IPS-20b (cell line): ENCODE results near the gene LMAN2.
"Not testable (repeated sequence)": the region's sequence is repeated elsewhere in the genome, so short reads cannot be mapped to it uniquely, and the experiment has no call there.

Experiments
- H3K27ac ChIP-seq: one replicate; pipeline ENCODE4 v1.5.1; 2013; ENCODE audit warnings: low read length
- H3K27me3 ChIP-seq: 2 replicates; pipeline ENCODE4 v1.6.1; 2013; ENCODE audit warnings: mild to moderate bottlenecking, low read length, inconsistent platforms; ENCODE audit not compliant: insufficient read depth
- H3K36me3 ChIP-seq: 2 replicates; pipeline ENCODE4 v1.6.1; 2013; ENCODE audit warnings: low read depth, mild to moderate bottlenecking, inconsistent platforms, low read length, moderate library complexity; ENCODE audit not compliant: insufficient read depth
- H3K4me1 ChIP-seq: 2 replicates; pipeline ENCODE4 v1.6.1; 2013; ENCODE audit warnings: mild to moderate bottlenecking, control low read depth, inconsistent platforms, low read length, moderate library complexity; ENCODE audit not compliant: insufficient read depth
- H3K4me3 ChIP-seq: 2 replicates; pipeline ENCODE4 v1.5.1; 2013; ENCODE audit warnings: mild to moderate bottlenecking, low read length, inconsistent platforms
- H3K9ac ChIP-seq: 2 replicates; pipeline ENCODE4 v1.6.1; 2013; ENCODE audit warnings: low read depth, mild to moderate bottlenecking, inconsistent platforms, low read length, moderate library complexity
- H3K9me3 ChIP-seq: 2 replicates; pipeline ENCODE4 v1.6.1; 2013; ENCODE audit warnings: mild to moderate bottlenecking, low read depth, low read length, inconsistent platforms; ENCODE audit not compliant: insufficient read depth

Gene LMAN2

DNA sequence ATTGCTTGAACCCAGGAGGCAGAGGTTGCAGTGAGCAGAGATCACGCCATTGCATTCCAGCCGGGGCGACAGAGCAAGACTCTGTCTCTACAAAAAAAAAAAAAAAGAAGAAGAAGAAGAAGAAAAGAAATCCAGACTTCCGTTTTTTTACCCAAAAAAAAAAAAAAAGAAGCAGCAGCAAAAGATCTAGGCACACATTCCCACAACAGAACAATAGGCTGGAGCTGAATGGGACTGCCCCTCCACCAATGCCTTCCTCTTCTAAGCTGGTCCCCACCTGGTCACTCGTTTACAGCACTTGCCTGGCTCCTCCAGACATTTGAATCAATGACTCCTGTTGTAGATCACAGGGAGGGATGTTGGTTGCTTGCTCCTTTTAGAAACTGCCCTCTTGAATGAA, 1.6 kb upstream of the LMAN2 start:
- no peak overlapping the region for H3K9ac ChIP-seq
- H3K27ac ChIP-seq, result no peak overlapping the region
- peaks cover 7% of the 10 kb centered on the region for H3K4me1 ChIP-seq
- no peaks in the 10 kb centered on the region for H3K9me3 ChIP-seq
- H3K36me3 ChIP-seq, result 0 out of 2 replicates have a peak, but pooled peaks cover 4% of the 10 kb centered on the region
- peaks cover 19% of the 10 kb centered on the region for H3K27me3 ChIP-seq
- H3K4me3 ChIP-seq, result no peak overlapping the region

DNA sequence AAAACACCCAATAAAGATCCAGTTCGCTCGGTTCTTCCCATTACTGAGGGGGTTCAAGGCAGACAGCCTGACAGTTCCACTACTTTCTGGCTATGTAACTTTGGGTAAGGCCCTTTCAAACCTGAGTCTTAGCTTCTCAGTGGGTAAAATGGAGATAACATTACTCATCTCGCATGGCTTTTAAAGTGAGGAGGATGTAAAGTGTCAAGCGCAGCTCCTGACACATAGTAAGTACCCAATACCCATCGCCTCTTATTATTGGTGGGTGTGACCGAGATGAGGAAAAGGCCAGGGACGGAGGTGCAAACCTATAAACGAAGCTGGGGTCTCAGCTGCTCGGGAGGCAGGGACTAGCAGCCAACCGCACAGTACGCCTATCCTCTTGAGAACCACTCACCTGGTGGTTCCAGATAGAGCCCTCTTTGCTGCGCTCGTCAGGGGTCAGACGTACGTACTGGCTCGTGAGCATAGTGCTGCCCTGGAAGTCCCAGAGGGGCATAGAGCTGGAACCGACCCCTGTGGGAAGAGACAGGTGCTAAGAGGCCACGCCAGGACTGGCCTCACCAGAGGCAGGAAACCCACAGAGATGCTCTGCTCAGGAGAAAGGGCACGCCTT, 584 bp downstream of the LMAN2 start:
- H3K4me3 ChIP-seq, result peak overlapping the region; percentile 99
- peaks cover 7% of the 10 kb centered on the region for H3K4me1 ChIP-seq
- H3K27ac ChIP-seq, result peak overlapping the region; percentile 89
- peak overlapping the region; percentile 96 for H3K9ac ChIP-seq
- peaks cover 6% of the 10 kb centered on the region for H3K27me3 ChIP-seq
- H3K9me3 ChIP-seq, result no peaks in the 10 kb centered on the region
- peaks cover 19% of the 10 kb centered on the region; the same call in 1 of the 2 replicates for H3K36me3 ChIP-seq

DNA sequence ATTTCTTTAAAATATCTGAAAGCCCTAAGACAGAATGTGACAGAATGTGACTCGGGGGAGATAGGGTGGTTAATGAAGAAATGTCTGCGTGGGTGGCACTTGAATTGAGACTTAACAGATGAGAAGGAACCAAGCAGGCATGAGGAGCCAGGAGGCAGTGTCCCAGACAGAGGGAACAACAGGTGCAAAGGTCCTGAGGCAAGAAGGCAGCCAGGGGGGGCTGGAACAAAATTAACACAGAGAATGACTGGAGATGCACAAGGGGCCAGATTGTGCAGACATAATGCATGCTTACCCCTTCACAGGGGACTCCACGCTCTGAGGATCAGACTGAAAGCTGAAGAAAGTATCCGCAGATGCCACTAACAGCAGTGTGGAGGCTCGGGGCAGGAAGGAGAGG, 1.7 kb downstream of the LMAN2 start:
- no peak overlapping the region for H3K9ac ChIP-seq
- H3K27me3 ChIP-seq, result peaks cover 2% of the 10 kb centered on the region
- peaks cover 19% of the 10 kb centered on the region; the same call in 1 of the 2 replicates for H3K36me3 ChIP-seq
- H3K4me1 ChIP-seq, result peaks cover 7% of the 10 kb centered on the region
- H3K27ac ChIP-seq, result no peak overlapping the region
- no peak overlapping the region; the same call in 1 of the 2 replicates for H3K4me3 ChIP-seq
- no peaks in the 10 kb centered on the region for H3K9me3 ChIP-seq

DNA sequence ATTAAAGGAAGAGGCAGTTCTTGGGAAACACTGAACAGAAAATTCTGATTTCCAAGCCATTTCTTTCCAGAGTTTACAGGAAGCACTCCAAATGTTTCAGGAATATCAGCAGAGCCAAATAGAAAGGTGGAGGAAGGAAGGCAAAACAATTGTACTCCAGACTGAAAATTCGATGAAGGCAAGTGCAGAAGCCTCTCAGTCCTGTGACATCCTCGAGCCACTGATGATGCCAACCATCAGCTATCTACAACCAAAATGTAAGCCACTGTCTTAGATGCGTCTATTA, 2.2 kb downstream of the LMAN2 start:
- no peak overlapping the region for H3K4me3 ChIP-seq
- H3K9ac ChIP-seq, result no peak overlapping the region
- H3K36me3 ChIP-seq, result peaks cover 19% of the 10 kb centered on the region; the same call in 1 of the 2 replicates
- H3K4me1 ChIP-seq, result peaks cover 7% of the 10 kb centered on the region
- H3K9me3 ChIP-seq, result no peaks in the 10 kb centered on the region
- H3K27me3 ChIP-seq, result peaks cover 2% of the 10 kb centered on the region; the same call in 1 of the 2 replicates
- no peak overlapping the region for H3K27ac ChIP-seq

DNA sequence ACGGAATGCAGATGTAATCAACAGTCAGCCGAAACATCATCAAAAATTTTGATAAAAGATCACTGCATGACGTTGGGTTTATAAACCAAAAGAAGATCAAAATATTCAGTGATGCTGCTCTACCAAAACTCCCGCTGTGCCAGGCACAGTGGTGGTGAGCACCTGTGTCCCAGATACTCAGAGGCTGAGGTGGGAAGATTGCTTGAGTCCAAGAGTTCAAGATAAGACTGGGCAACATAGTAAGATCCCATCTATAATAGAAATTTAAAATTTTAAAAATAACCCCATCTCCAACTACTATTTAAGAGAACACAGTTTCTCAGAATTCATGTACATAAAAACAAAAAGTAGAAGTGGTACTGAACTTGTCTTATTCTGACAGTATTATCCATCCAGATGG, 3.8 kb downstream of the LMAN2 start:
- Histone ChIP-seq H3K4me1 (peaks cover 7% of the 10 kb centered on the region), H3K9ac (no peak overlapping the region), H3K27me3 (no peaks in the 10 kb centered on the region), H3K4me3 (no peak overlapping the region), H3K36me3 (peaks cover 25% of the 10 kb centered on the region; the same call in 1 of the 2 replicates), H3K9me3 (no peaks in the 10 kb centered on the region), H3K27ac (no peak overlapping the region)

DNA sequence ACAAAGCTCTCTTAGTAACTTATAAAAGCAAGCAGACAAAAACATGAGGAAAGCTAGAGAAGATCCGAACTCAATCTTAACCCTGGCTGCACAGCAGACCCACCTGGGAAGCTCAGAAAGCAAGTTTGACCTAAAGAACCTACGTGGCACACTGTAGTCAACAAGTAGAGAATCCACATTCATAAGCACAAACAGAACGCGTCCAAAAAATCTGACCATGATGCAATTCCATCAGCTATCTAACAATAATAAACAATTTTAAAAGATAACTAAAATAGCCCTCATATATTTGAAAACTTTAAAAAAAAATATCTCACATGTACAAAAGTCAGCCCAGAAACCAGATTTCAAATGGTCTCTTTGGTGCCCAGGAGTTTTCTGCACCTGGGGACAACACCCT, 4.6 kb downstream of the LMAN2 start:
- Histone ChIP-seq H3K27ac (no peak overlapping the region), H3K27me3 (no peaks in the 10 kb centered on the region), H3K4me1 (peaks cover 7% of the 10 kb centered on the region), H3K36me3 (peaks cover 28% of the 10 kb centered on the region; the same call in 1 of the 2 replicates), H3K4me3 (no peak overlapping the region), H3K9me3 (no peaks in the 10 kb centered on the region), H3K9ac (no peak overlapping the region)

DNA sequence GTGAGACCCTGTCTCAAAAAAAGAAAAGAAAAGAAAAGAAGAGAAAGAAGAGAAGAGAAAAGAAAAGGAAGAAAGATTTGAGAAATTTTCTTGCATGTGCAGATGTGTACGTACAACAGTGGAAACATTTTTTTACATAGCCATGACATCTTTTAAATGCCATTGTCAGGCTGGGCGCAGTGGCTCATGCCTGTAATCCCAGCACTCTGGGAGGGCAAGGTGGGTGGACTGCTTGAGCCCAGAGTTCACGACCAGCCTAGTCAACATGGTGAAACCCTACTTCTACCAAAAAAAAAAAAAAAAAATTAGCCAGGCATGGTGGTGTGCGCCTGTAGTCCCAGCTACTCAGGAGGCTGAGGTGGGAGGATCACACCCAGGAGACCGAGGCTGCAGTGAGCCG, 6.6 kb downstream of the LMAN2 start:
- Histone ChIP-seq H3K9ac (no peak overlapping the region), H3K4me1 (no peaks in the 10 kb centered on the region; the same call in 1 of the 2 replicates), H3K27ac (no peak overlapping the region), H3K9me3 (no peaks in the 10 kb centered on the region), H3K36me3 (peaks cover 35% of the 10 kb centered on the region), H3K27me3 (no peaks in the 10 kb centered on the region), H3K4me3 (no peak overlapping the region)

DNA sequence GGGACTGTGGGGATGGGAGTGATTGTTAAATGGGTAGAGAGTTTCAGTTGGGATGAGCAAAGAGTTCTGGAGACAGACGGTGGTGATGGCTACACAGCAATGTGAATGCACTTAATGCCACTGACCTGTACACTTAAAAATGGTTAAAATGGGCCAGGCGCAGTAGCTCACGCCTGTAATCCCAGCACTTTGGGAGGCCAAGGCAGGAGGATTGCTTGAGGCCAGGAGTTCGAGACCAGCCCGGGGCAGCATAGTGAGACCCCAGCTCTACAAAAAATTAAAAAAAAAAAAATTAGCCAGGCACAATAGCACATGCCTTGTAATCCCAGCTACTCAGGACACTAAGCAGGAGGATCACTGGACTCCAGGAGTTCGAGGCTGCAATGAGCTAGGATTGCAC, 7.7 kb downstream of the LMAN2 start:
- Histone ChIP-seq H3K27me3 (no peaks in the 10 kb centered on the region), H3K36me3 (peaks cover 35% of the 10 kb centered on the region), H3K4me3 (no peak overlapping the region), H3K9me3 (no peaks in the 10 kb centered on the region), H3K27ac (no peak overlapping the region), H3K4me1 (no peaks in the 10 kb centered on the region; the same call in 1 of the 2 replicates), H3K9ac (no peak overlapping the region)

DNA sequence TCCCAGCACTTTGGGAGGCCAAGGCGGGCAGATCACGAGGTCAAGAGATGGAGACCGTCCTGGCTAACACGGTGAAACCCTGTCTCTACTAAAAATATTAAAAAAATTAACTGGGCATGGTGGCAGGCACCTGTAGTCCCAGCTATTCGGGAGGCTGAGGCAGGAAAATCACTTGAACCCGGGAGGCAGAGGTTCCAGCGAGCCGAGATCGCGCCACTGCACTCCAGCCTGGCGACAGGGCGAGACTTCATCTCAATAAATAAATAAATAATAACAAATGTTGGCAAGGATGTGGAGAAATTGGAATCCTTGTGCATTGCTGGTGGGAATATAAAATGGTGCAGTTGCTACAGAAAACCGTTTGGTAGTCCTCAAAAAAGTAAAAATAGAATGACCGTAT, 8.5 kb downstream of the LMAN2 start:
- H3K4me3 ChIP-seq, H3K9me3 ChIP-seq, H3K27ac ChIP-seq, H3K9ac ChIP-seq, H3K27me3 ChIP-seq, H3K4me1 ChIP-seq: not testable (repeated sequence)
- H3K36me3 ChIP-seq, result peaks cover 36% of the 10 kb centered on the region

DNA sequence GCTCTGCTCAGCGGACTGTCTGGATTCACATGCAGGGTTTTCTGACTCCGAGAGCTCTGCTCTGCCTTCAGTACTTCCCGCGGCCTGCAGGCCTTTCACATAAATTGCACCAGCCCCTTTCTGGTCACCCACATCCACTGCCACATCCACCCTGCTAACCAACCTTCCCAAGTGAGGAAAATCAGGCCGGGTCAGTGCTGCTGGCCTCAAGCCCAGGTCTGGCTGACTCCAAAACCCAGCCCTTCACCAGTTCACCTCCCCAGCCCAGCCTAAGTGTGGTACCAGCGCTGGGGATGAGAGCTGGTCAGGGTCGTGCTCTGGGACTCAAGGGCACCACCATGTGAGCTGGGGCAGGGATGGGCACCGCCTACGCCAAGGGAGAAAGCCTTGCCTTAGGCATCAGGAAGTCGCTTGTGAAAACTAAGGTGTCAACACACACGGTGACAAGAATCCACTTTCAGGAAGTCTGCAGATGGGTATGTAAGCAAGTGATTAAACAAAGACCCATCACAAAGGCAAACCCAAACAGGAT, 12.3 kb downstream of the LMAN2 start:
- Histone ChIP-seq H3K9me3 (no peaks in the 10 kb centered on the region), H3K9ac (no peak overlapping the region), H3K27ac (no peak overlapping the region), H3K36me3 (peaks cover 56% of the 10 kb centered on the region), H3K4me1 (no peaks in the 10 kb centered on the region; the same call in 1 of the 2 replicates), H3K4me3 (no peak overlapping the region), H3K27me3 (no peaks in the 10 kb centered on the region)

DNA sequence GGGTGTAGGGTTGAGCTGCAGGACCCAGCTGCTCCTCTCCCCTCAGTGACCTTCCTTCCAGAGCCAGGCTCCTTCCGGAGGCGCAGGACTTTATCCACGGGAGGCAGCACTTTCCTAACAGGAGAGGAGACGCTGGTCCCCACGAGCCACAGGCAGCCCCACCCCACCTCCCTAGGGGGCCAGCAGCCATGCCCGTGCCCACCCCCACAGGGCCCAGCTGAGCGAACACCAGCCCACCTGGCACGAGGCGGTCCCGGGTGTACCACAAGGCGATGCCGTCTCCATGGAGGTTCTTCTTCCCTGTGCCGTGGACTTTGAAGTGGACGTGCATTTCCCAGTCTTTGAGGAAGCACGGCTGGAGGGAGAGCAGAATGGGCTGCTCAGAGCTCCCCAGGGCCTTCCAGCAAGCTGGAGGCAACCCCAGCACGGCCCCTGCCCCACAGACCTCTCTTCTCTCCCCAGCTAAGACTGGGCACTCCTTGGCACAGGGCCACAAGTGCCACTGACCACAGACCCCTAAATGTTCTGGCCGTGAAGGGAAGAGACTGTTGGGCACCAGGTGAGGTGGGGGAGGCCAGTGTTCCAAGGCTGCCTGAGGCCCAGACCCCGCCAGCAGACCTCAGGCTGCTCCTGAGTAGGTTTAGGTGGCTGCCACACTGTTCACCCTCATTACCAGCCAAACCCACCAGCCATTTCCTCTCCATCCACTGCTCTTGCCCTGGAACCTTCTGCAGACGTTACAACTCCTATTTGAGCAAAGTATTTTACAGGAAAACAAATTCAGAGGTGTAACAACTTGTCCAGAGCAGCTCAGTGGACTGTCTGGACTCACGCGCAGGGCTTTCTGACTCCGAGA, 13.0 kb downstream of the LMAN2 start:
- Histone ChIP-seq H3K36me3 (peaks cover 60% of the 10 kb centered on the region), H3K27ac (no peak overlapping the region)

More for the DNA sequence above, 13.0 kb downstream of the LMAN2 start:
- H3K27me3 ChIP-seq, result no peaks in the 10 kb centered on the region
- H3K4me1 ChIP-seq, result no peaks in the 10 kb centered on the region; the same call in 1 of the 2 replicates
- no peak overlapping the region for H3K4me3 ChIP-seq
- H3K9ac ChIP-seq, result no peak overlapping the region
- H3K9me3 ChIP-seq, result no peaks in the 10 kb centered on the region
